Erythroblast (primary cell): ENCODE results near the gene CRB2.
A peak's percentile ranks its signal among the peaks of the same experiment; 100 is the strongest.

Source experiments
- DNase-seq, 2 experiments: peaks; one replicate each; lab custom pipeline; 2025; lab: John Stamatoyannopoulos, UW
- GATA1 ChIP-seq: IDR thresholded peaks from 2 replicates; pipeline ENCODE4 v1.6.1; 2011; ENCODE audit warnings: low read depth, mild to moderate bottlenecking, control low read depth, low read length, moderate library complexity
- POLR2A ChIP-seq: IDR thresholded peaks from 2 replicates; pipeline ENCODE4 v1.6.1; 2011; ENCODE audit warnings: mild to moderate bottlenecking, low read length

Gene CRB2

GRCh38 chr9:123359546-123359945 lies 3.5 kb downstream of the CRB2 start:
- no peak for DNase-seq
- no peak for TF ChIP-seq GATA1
- TF ChIP-seq POLR2A: no peak

- peak; percentile 98 for DNase-seq
- TF ChIP-seq POLR2A: no peak
- no peak for TF ChIP-seq GATA1
Measured at GRCh38 chr9:123360161-123361085, 4.4 kb downstream of the CRB2 start.

GRCh38 chr9:123361086-123361730 lies 5.2 kb downstream of the CRB2 start:
- no peak for TF ChIP-seq GATA1
- TF ChIP-seq POLR2A: no peak
- no peak for DNase-seq

- no peak for DNase-seq
- TF ChIP-seq POLR2A (no peak), GATA1 (no peak)
Measured at GRCh38 chr9:123361731-123362510, 5.9 kb downstream of the CRB2 start.

GRCh38 chr9:123362856-123363255 lies 6.9 kb downstream of the CRB2 start:
- DNase-seq: no peak
- TF ChIP-seq POLR2A (no peak), GATA1 (no peak)

- TF ChIP-seq POLR2A: no peak
- no peak for TF ChIP-seq GATA1
- no peak for DNase-seq
Measured at GRCh38 chr9:123364241-123364824, 8.3 kb downstream of the CRB2 start.

GRCh38 chr9:123365287-123365880 lies 9.4 kb downstream of the CRB2 start:
- DNase-seq: peak; percentile 27 to 29
- TF ChIP-seq GATA1 (no peak), POLR2A (no peak)

GRCh38 chr9:123365881-123366528 lies 10.0 kb downstream of the CRB2 start:
- DNase-seq: no peak
- TF ChIP-seq GATA1 (no peak), POLR2A (no peak)

- DNase-seq: no peak
- TF ChIP-seq POLR2A: no peak
Measured at GRCh38 chr9:123368023-123368422, 12.0 kb downstream of the CRB2 start.

GRCh38 chr9:123368536-123369153 lies 12.6 kb downstream of the CRB2 start:
- TF ChIP-seq GATA1 (no peak), POLR2A (no peak)
- no peak for DNase-seq

- TF ChIP-seq POLR2A (no peak), GATA1 (no peak)
Measured at GRCh38 chr9:123369296-123369695, 13.3 kb downstream of the CRB2 start.

GRCh38 chr9:123370108-123370507 lies 14.1 kb downstream of the CRB2 start:
- no peak for DNase-seq
- TF ChIP-seq GATA1 (no peak), POLR2A (no peak)

More at GRCh38 chr9:123369296-123369695, 13.3 kb downstream of the CRB2 start:
- DNase-seq: no peak
